ENCODE measurements around the gene TSR1.

DNA sequence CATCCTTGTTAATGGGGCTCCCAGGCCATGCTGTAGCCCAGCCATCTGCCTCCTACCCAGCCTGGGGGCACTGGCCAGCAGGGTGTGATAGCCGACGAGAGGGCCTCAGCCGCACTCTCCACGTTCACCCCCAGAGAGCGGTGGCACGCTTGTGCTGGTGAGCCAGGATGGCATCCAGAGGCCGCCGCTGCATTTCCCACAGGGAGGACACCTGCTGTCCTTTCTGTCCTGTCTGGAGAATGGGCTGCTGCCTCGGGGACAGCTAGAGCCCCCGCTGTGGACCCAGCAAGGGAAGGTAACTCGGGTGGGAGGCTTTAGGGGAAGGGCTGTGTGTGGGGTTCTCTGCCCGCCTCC lies 28.5 kb upstream of the TSR1 start:
- TF ChIP-seq CTCF (IDR thresholded peaks at IDR 0.05): no peak
- no peak for TF ChIP-seq USF1 (CRISPR knock-in tag; IDR thresholded peaks at IDR 0.05)
- no peak for TF ChIP-seq IRF2 (CRISPR knock-in tag; IDR thresholded peaks at IDR 0.05; ENCODE audit: borderline replicate concordance, low read depth)
- TF ChIP-seq NR2C2 (CRISPR knock-in tag; IDR thresholded peaks at IDR 0.05): no peak
- TF ChIP-seq NFYB (CRISPR knock-in tag; conservative IDR thresholded peaks at IDR 0.05; ENCODE audit: low read depth): no peak
- TF ChIP-seq E2F4 (CRISPR knock-in tag; IDR thresholded peaks at IDR 0.05; ENCODE audit: borderline replicate concordance, low read depth): no peak
- no peak for TF ChIP-seq NR1H2 (CRISPR knock-in tag; IDR thresholded peaks at IDR 0.05)
- TF ChIP-seq, protein P1, sequence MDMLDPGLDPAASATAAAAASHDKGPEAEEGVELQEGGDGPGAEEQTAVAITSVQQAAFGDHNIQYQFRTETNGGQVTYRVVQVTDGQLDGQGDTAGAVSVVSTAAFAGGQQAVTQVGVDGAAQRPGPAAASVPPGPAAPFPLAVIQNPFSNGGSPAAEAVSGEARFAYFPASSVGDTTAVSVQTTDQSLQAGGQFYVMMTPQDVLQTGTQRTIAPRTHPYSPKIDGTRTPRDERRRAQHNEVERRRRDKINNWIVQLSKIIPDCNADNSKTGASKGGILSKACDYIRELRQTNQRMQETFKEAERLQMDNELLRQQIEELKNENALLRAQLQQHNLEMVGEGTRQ (CRISPR knock-in tag; IDR thresholded peaks at IDR 0.05): no peak
- no peak for TF ChIP-seq ETV6 (CRISPR knock-in tag; IDR thresholded peaks at IDR 0.05)
- TF ChIP-seq, protein P2, sequence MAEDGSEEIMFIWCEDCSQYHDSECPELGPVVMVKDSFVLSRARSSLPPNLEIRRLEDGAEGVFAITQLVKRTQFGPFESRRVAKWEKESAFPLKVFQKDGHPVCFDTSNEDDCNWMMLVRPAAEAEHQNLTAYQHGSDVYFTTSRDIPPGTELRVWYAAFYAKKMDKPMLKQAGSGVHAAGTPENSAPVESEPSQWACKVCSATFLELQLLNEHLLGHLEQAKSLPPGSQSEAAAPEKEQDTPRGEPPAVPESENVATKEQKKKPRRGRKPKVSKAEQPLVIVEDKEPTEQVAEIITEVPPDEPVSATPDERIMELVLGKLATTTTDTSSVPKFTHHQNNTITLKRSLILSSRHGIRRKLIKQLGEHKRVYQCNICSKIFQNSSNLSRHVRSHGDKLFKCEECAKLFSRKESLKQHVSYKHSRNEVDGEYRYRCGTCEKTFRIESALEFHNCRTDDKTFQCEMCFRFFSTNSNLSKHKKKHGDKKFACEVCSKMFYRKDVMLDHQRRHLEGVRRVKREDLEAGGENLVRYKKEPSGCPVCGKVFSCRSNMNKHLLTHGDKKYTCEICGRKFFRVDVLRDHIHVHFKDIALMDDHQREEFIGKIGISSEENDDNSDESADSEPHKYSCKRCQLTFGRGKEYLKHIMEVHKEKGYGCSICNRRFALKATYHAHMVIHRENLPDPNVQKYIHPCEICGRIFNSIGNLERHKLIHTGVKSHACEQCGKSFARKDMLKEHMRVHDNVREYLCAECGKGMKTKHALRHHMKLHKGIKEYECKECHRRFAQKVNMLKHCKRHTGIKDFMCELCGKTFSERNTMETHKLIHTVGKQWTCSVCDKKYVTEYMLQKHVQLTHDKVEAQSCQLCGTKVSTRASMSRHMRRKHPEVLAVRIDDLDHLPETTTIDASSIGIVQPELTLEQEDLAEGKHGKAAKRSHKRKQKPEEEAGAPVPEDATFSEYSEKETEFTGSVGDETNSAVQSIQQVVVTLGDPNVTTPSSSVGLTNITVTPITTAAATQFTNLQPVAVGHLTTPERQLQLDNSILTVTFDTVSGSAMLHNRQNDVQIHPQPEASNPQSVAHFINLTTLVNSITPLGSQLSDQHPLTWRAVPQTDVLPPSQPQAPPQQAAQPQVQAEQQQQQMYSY (CRISPR knock-in tag; IDR thresholded peaks at IDR 0.05): no peak
- TF ChIP-seq CREB1 (CRISPR knock-in tag; IDR thresholded peaks at IDR 0.05): no peak
- no peak for TF ChIP-seq NR3C1 (CRISPR knock-in tag; conservative IDR thresholded peaks at IDR 0.05; ENCODE audit: low read depth)
- no peak for TF ChIP-seq SMAD4 (CRISPR knock-in tag; IDR thresholded peaks at IDR 0.05)
- TF ChIP-seq ZNF138 (CRISPR knock-in tag; conservative IDR thresholded peaks at IDR 0.05): no peak
